ENCODE results near the gene BHLHE40. TPM values are rescaled to one million over a fixed set of nuclear protein-coding genes. Genes with fewer than 3 reads are reported as not detected.

Gene BHLHE40
- polyA plus RNA-seq, 3 donors, result 20.2 to 167 (median 23.4) TPM

GRCh38 chr3:4956099-4956498 is 23.1 kb upstream of the BHLHE40 start:
- intact Hi-C loops (cut with micrococcal nuclease), result no loop called here
- no peak overlapping the region for H3K27ac ChIP-seq (ENCODE audit: low read depth in 1 of 2, low read length in 2 of 2)
- Mint-ChIP-seq H3K27me3 (ENCODE audit: low read depth in 3 of 3) (peaks cover 0 to under 1% (median 0%) of the 10 kb centered on the region in 3 donors), H3K36me3 (peaks cover 0 to 4% of the 10 kb centered on the region in 2 donors), H3K9me3 (peaks cover 9 to 29% (median 19%) of the 10 kb centered on the region in 7 donors), H3K27ac (no peak overlapping the region), H3K4me1 (peaks cover 4% of the 10 kb centered on the region), H3K4me3 (no peak overlapping the region)
- H3K9me3 ChIP-seq (replicated peaks in 1 of 2; ENCODE audit: control insufficient read depth in 1 of 2, insufficient read depth in 1 of 2, low read length in 2 of 2), result peaks cover 10 to 16% of the 10 kb centered on the region in 2 donors
- no peak overlapping the region for H3K9ac ChIP-seq (ENCODE audit: insufficient read depth, low read length, poor library complexity, severe bottlenecking)
- H3K27me3 ChIP-seq (ENCODE audit: control insufficient read depth in 2 of 2, insufficient read depth in 2 of 2, low read length in 2 of 2), result peaks cover 0 to 2% of the 10 kb centered on the region in 2 donors
- no CpG with 5 or more reads among the region's 2 CpGs for WGBS (ENCODE audit: insufficient coverage)
- no peak for TF ChIP-seq CTCF (IDR thresholded peaks at IDR 0.05)
- H3K4me2 ChIP-seq (replicated peaks; ENCODE audit: extremely low read depth, low read length, poor library complexity, severe bottlenecking), result no peak overlapping the region
- peaks cover 1 to 2% of the 10 kb centered on the region in 2 donors for H3K4me1 ChIP-seq (ENCODE audit: control insufficient read depth in 1 of 2, insufficient read depth in 2 of 2, low read length in 2 of 2)
- H3K4me3 ChIP-seq (replicated peaks in 1 of 3; ENCODE audit: low read depth in 2 of 3, low read length in 3 of 3), result no peak overlapping the region
- no peaks in the 10 kb centered on the region for H3K36me3 ChIP-seq (replicated peaks in 1 of 2; ENCODE audit: control insufficient read depth in 1 of 2, insufficient read depth in 2 of 2, low read length in 2 of 2)
- no peaks in the 10 kb centered on the region for H4K20me1 ChIP-seq (ENCODE audit: insufficient read depth, low read length)
- no peak overlapping the region for H2AFZ ChIP-seq (ENCODE audit: insufficient read depth, low read depth, low read length, poor library complexity, severe bottlenecking)
- H3K79me2 ChIP-seq (ENCODE audit: insufficient read depth, low read length), result no peaks in the 10 kb centered on the region
- no peak for DNase-seq

GRCh38 chr3:4956738-4957137 is 22.5 kb upstream of the BHLHE40 start:
- no peak overlapping the region for H3K27ac Mint-ChIP-seq

More at GRCh38 chr3:4956738-4957137, 22.5 kb upstream of the BHLHE40 start:
- intact Hi-C loops (cut with micrococcal nuclease), result no loop called here
- Histone ChIP-seq H2AFZ (ENCODE audit: insufficient read depth, low read depth, low read length, poor library complexity, severe bottlenecking) (no peak overlapping the region), H3K9ac (ENCODE audit: insufficient read depth, low read length, poor library complexity, severe bottlenecking) (no peak overlapping the region), H4K20me1 (ENCODE audit: insufficient read depth, low read length) (no peaks in the 10 kb centered on the region), H3K27me3 (ENCODE audit: control insufficient read depth in 2 of 2, insufficient read depth in 2 of 2, low read length in 2 of 2) (peaks cover 0 to 2% of the 10 kb centered on the region in 2 donors), H3K36me3 (replicated peaks in 1 of 2; ENCODE audit: control insufficient read depth in 1 of 2, insufficient read depth in 2 of 2, low read length in 2 of 2) (no peaks in the 10 kb centered on the region), H3K4me2 (replicated peaks; ENCODE audit: extremely low read depth, low read length, poor library complexity, severe bottlenecking) (no peak overlapping the region), H3K79me2 (ENCODE audit: insufficient read depth, low read length) (no peaks in the 10 kb centered on the region), H3K4me3 (replicated peaks in 1 of 3; ENCODE audit: low read depth in 2 of 3, low read length in 3 of 3) (no peak overlapping the region), H3K4me1 (ENCODE audit: control insufficient read depth in 1 of 2, insufficient read depth in 2 of 2, low read length in 2 of 2) (no peaks in the 10 kb centered on the region), H3K27ac (ENCODE audit: low read depth in 1 of 2, low read length in 2 of 2) (no peak overlapping the region), H3K9me3 (replicated peaks in 1 of 2; ENCODE audit: control insufficient read depth in 1 of 2, insufficient read depth in 1 of 2, low read length in 2 of 2) (peaks cover 10 to 16% of the 10 kb centered on the region in 2 donors)
- WGBS (ENCODE audit: insufficient coverage), result 92% methylated on average over 2 of the region's 2 CpGs
- DNase-seq, result no peak
- Mint-ChIP-seq H3K36me3 (peaks cover 0 to 4% of the 10 kb centered on the region in 2 donors), H3K9me3 (peaks cover 9 to 29% (median 19%) of the 10 kb centered on the region in 7 donors), H3K4me3 (no peak overlapping the region), H3K4me1 (peaks cover under 1% of the 10 kb centered on the region), H3K27me3 (ENCODE audit: low read depth in 3 of 3) (no peaks in the 10 kb centered on the region)
- TF ChIP-seq CTCF (IDR thresholded peaks at IDR 0.05), result no peak
